ENCODE measurements around the gene ABLIM3. TPM values are rescaled to one million over a fixed set of nuclear protein-coding genes. Genes with fewer than 3 reads are reported as not detected.

The ABLIM3 gene
- total and polyA plus RNA-seq, 9 of the 15 experiments (the other 6 are each of a cell fraction or from before 2014, with no cell fraction given), result 0.03 to 0.38 (median 0.11) TPM

- peak; percentile 69; the same call in 1 of the 2 replicates for TF ChIP-seq ZKSCAN8 (CRISPR knock-in tag; IDR thresholded peaks at IDR 0.05)
- no peak for TF ChIP-seq E2F1 (CRISPR knock-in tag; IDR thresholded peaks at IDR 0.05)
- TF ChIP-seq CREB3 (tag; conservative IDR thresholded peaks at IDR 0.05; ENCODE audit: low read depth), result no peak
- no peak for TF ChIP-seq CHD7 (IDR thresholded peaks at IDR 0.05; ENCODE audit: low read depth, low read length)
- TF ChIP-seq NR2C1 (IDR thresholded peaks at IDR 0.05), result no peak
- no peak for TF ChIP-seq NR2C1 (tag; IDR thresholded peaks at IDR 0.05)
- no peak for TF ChIP-seq ARID4B (CRISPR knock-in tag; IDR thresholded peaks at IDR 0.05)
These were observed 7.2 kb upstream of the ABLIM3 start (continued) for GRCh38 chr5:149133795-149134777.

All from K562 (cell line).